Measurements from ENCODE around the gene DYNC2LI1. TPM values are rescaled to one million over a fixed set of nuclear protein-coding genes. Genes with fewer than 3 reads are reported as not detected.

DYNC2LI1 gene
- total RNA-seq, 2 experiments from 2014 or later, result 13.6 to 17.7 TPM

- no peak overlapping the region for H3K4me2 ChIP-seq (ENCODE audit: low read length)
- no peak overlapping the region for H3K27ac ChIP-seq (ENCODE audit: low read depth, low read length, poor library complexity, severe bottlenecking)
- TF ChIP-seq CTCF (conservative IDR thresholded peaks at IDR 0.05; ENCODE audit: low read length) (no peak), EZH2phosphoT487 (IDR thresholded peaks at IDR 0.05; ENCODE audit: borderline replicate concordance, low read depth, low read length) (no peak)
- ChIA-PET CTCF (ENCODE audit: unreplicated experiment) (no interaction called here), POLR2A (no interaction called here)
- no peak overlapping the region for H3K4me3 ChIP-seq (ENCODE audit: low read depth, low read length, poor library complexity, severe bottlenecking)
- no peaks in the 10 kb centered on the region for H3K79me2 ChIP-seq (ENCODE audit: insufficient read depth, low read depth, low read length)
- intact Hi-C loops (cut with micrococcal nuclease; ENCODE audit: unreplicated experiment), result no loop called here
- H3K4me1 ChIP-seq (ENCODE audit: insufficient read depth, low read length, poor library complexity, severe bottlenecking), result no peaks in the 10 kb centered on the region
- no peak for DNase-seq (ENCODE audit: low spot score)
- BruUV-seq (replicated peaks), result no TSS peak
- no peak overlapping the region for H2AFZ ChIP-seq (ENCODE audit: low read length)
- no peaks in the 10 kb centered on the region for H3K9me2 ChIP-seq (ENCODE audit: insufficient read depth, low read length)
- no peaks in the 10 kb centered on the region for H3K36me3 ChIP-seq (ENCODE audit: insufficient read depth, low read length)
- no peaks in the 10 kb centered on the region for H4K20me1 ChIP-seq (ENCODE audit: insufficient read depth, low read length)
- H3K9me3 ChIP-seq (ENCODE audit: low read length), result no peaks in the 10 kb centered on the region
Measured at GRCh38 chr2:43851011-43851980, 77.5 kb downstream of the DYNC2LI1 start.

DNA sequence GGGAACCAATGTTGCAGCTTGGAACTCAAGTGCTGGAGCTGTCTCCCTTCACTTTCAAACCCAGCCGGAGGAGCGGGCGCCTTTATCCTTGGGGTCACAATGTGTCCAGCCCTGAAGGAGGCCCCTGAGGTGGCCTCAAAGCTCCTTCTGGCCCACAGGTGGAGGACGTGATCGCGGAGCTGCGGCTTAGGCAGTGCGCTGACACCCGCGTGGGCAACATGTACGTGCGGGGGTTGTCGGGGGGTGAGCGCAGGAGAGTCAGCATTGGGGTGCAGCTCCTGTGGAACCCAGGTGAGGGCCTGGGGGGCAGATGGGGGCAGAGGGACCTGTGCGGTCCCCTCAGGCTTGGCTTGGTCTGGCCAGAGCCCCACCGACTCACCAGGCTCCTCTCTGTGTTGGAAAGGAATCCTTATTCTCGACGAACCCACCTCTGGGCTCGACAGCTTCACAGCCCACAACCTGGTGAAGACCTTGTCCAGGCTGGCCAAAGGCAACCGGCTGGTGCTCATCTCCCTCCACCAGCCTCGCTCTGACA is 78.4 kb downstream of the DYNC2LI1 start:
- no peaks in the 10 kb centered on the region for H3K9me2 ChIP-seq (ENCODE audit: insufficient read depth, low read length)
- no peaks in the 10 kb centered on the region for H3K36me3 ChIP-seq (ENCODE audit: insufficient read depth, low read length)
- intact Hi-C loops (cut with micrococcal nuclease; ENCODE audit: unreplicated experiment), result no loop called here
- H3K27ac ChIP-seq (ENCODE audit: low read depth, low read length, poor library complexity, severe bottlenecking), result no peak overlapping the region
- no peaks in the 10 kb centered on the region for H4K20me1 ChIP-seq (ENCODE audit: insufficient read depth, low read length)
- DNase-seq (ENCODE audit: low spot score), result no peak
- no peak overlapping the region for H3K4me3 ChIP-seq (ENCODE audit: low read depth, low read length, poor library complexity, severe bottlenecking)
- TF ChIP-seq CTCF (conservative IDR thresholded peaks at IDR 0.05; ENCODE audit: low read length), result no peak
- no peak for TF ChIP-seq EZH2phosphoT487 (IDR thresholded peaks at IDR 0.05; ENCODE audit: borderline replicate concordance, low read depth, low read length)
- ChIA-PET CTCF (ENCODE audit: unreplicated experiment) (no interaction called here), POLR2A (no interaction called here)
- no peaks in the 10 kb centered on the region for H3K9me3 ChIP-seq (ENCODE audit: low read length)
- H3K79me2 ChIP-seq (ENCODE audit: insufficient read depth, low read depth, low read length), result no peaks in the 10 kb centered on the region
- no peak overlapping the region for H3K4me2 ChIP-seq (ENCODE audit: low read length)
- no peak overlapping the region for H2AFZ ChIP-seq (ENCODE audit: low read length)
- no peaks in the 10 kb centered on the region for H3K4me1 ChIP-seq (ENCODE audit: insufficient read depth, low read length, poor library complexity, severe bottlenecking)
- BruUV-seq (replicated peaks), result no TSS peak

Measured in OCI-LY7 (cell line).